Erythroblast (primary cell): Measurements from ENCODE around the gene PAXIP1.
"Not testable (repeated sequence)": the region's sequence is repeated elsewhere in the genome, so short reads cannot be mapped to it uniquely, and the experiment has no call there.

ENCODE experiments used
- GATA1 ChIP-seq: IDR thresholded peaks from 2 replicates; pipeline ENCODE4 v1.6.1; 2011; ENCODE audit warnings: low read depth, mild to moderate bottlenecking, control low read depth, low read length, moderate library complexity
- POLR2A ChIP-seq: IDR thresholded peaks from 2 replicates; pipeline ENCODE4 v1.6.1; 2011; ENCODE audit warnings: mild to moderate bottlenecking, low read length

DNA sequence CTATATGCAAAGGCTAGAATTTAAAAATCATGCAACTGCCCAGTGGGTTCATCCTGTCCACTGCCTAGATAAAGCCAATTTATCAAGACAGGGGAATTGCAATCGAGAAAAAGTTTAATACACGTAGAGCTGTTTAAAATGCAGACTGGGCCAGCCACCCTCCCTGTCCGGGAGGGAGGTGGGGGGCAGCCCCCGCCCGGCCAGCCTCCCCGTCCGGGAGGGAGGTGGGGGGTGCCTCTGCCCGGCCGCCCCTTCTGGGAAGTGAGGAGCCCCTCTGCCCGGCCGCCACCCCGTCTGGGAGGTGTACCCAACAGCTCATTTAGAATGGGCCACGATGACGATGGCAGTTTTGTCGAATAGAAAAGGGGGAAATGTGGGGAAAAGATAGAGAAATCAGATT, 31.6 kb upstream of the PAXIP1 start:
- TF ChIP-seq POLR2A, GATA1: not testable (repeated sequence)
